HEK293 (cell line): ENCODE data around the gene SEC14L6.

Experiments
- EGR2 ChIP-seq: fragments of 450-650 bp; formaldehyde crosslinking; IDR thresholded peaks from 2 replicates; pipeline ENCODE4 v1.5.1; 2016; ENCODE audit warnings: low read depth, missing biosample characterization, missing genetic modification characterization
- FEZF1 ChIP-seq: fragments of 450-650 bp; formaldehyde crosslinking; IDR thresholded peaks from 2 replicates; pipeline ENCODE4 v1.5.1; 2016; ENCODE audit warnings: missing biosample characterization, missing genetic modification characterization
- KLF16 ChIP-seq: fragments of 450-650 bp; formaldehyde crosslinking; IDR thresholded peaks from 2 replicates; pipeline ENCODE4 v1.5.1; 2017; ENCODE audit warnings: missing biosample characterization, missing genetic modification characterization
- OVOL3 ChIP-seq: fragments of 450-650 bp; formaldehyde crosslinking; IDR thresholded peaks from 2 replicates; pipeline ENCODE4 v1.5.1; 2016; ENCODE audit warnings: missing biosample characterization, missing genetic modification characterization
- PRDM10 ChIP-seq: fragments of 450-650 bp; formaldehyde crosslinking; IDR thresholded peaks from 2 replicates; pipeline ENCODE4 v1.5.1; 2016; ENCODE audit warnings: missing biosample characterization, missing genetic modification characterization
- SCRT2 ChIP-seq: fragments of 450-650 bp; formaldehyde crosslinking; IDR thresholded peaks from 2 replicates; pipeline ENCODE4 v1.5.1; 2016; ENCODE audit warnings: missing biosample characterization, missing genetic modification characterization
- SP2 ChIP-seq: fragments of 450-650 bp; formaldehyde crosslinking; IDR thresholded peaks from 2 replicates; pipeline ENCODE4 v1.5.1; 2016; ENCODE audit warnings: missing biosample characterization, missing genetic modification characterization
- YY2 ChIP-seq: fragments of 450-650 bp; formaldehyde crosslinking; IDR thresholded peaks from 2 replicates; pipeline ENCODE4 v1.5.1; 2016; ENCODE audit warnings: missing biosample characterization, missing genetic modification characterization
- ZBTB1 ChIP-seq: fragments of 450-650 bp; formaldehyde crosslinking; IDR thresholded peaks from 2 replicates; pipeline ENCODE4 v1.5.1; 2016; ENCODE audit warnings: missing biosample characterization, missing genetic modification characterization
- ZFP69B ChIP-seq: fragments of 450-650 bp; formaldehyde crosslinking; IDR thresholded peaks from 2 replicates; pipeline ENCODE4 v1.5.1; 2016; ENCODE audit warnings: missing biosample characterization, missing genetic modification characterization
- ZNF112 ChIP-seq: fragments of 450-650 bp; formaldehyde crosslinking; IDR thresholded peaks from 2 replicates; pipeline ENCODE4 v1.5.0; 2017; ENCODE audit warnings: missing biosample characterization, missing genetic modification characterization
- ZNF155 ChIP-seq: fragments of 450-650 bp; formaldehyde crosslinking; IDR thresholded peaks from 2 replicates; pipeline ENCODE4 v1.5.1; 2016; ENCODE audit warnings: missing biosample characterization, missing genetic modification characterization
- ZNF16 ChIP-seq: fragments of 450-650 bp; formaldehyde crosslinking; IDR thresholded peaks from 2 replicates; pipeline ENCODE4 v1.5.1; 2016; ENCODE audit warnings: low read depth, missing biosample characterization, missing genetic modification characterization
- ZNF184 ChIP-seq: fragments of 450-650 bp; IDR thresholded peaks from 2 replicates; pipeline ENCODE4 v1.5.1; 2018; ENCODE audit warnings: missing biosample characterization, mild to moderate bottlenecking, missing genetic modification characterization
- ZNF214 ChIP-seq: fragments of 450-650 bp; formaldehyde crosslinking; IDR thresholded peaks from 2 replicates; pipeline ENCODE4 v1.5.1; 2017; ENCODE audit warnings: missing biosample characterization, mild to moderate bottlenecking, missing genetic modification characterization, borderline replicate concordance
- ZNF280D ChIP-seq: fragments of 450-650 bp; formaldehyde crosslinking; IDR thresholded peaks from 2 replicates; pipeline ENCODE4 v1.5.1; 2016; ENCODE audit warnings: missing biosample characterization, missing genetic modification characterization
- ZNF311 ChIP-seq: fragments of 450-650 bp; formaldehyde crosslinking; IDR thresholded peaks from 2 replicates; pipeline ENCODE4 v1.5.1; 2017; ENCODE audit warnings: missing biosample characterization, missing genetic modification characterization, borderline replicate concordance
- ZNF350 ChIP-seq: fragments of 450-650 bp; formaldehyde crosslinking; IDR thresholded peaks from 2 replicates; pipeline ENCODE4 v1.5.0; 2017; ENCODE audit warnings: missing biosample characterization, mild to moderate bottlenecking, missing genetic modification characterization
- ZNF391 ChIP-seq: fragments of 450-650 bp; formaldehyde crosslinking; IDR thresholded peaks from 2 replicates; pipeline ENCODE4 v1.5.1; 2016; ENCODE audit warnings: low read depth, missing biosample characterization, missing genetic modification characterization, borderline replicate concordance
- ZNF433 ChIP-seq: fragments of 450-650 bp; formaldehyde crosslinking; IDR thresholded peaks from 2 replicates; pipeline ENCODE4 v1.5.1; 2016; ENCODE audit warnings: missing biosample characterization, missing genetic modification characterization, low read depth
- ZNF560 ChIP-seq: fragments of 450-650 bp; formaldehyde crosslinking; IDR thresholded peaks from 2 replicates; pipeline ENCODE4 v1.5.1; 2017; ENCODE audit warnings: missing biosample characterization, missing genetic modification characterization, borderline replicate concordance
- ZNF580 ChIP-seq: fragments of 450-650 bp; formaldehyde crosslinking; IDR thresholded peaks from 2 replicates; pipeline ENCODE4 v1.5.1; 2016; ENCODE audit warnings: missing biosample characterization, missing genetic modification characterization
- ZNF596 ChIP-seq: fragments of 450-650 bp; IDR thresholded peaks from 2 replicates; pipeline ENCODE4 v1.5.0; 2018; ENCODE audit warnings: missing biosample characterization, mild to moderate bottlenecking, missing genetic modification characterization, moderate library complexity
- ZNF610 ChIP-seq: fragments of 450-650 bp; formaldehyde crosslinking; IDR thresholded peaks from 2 replicates; pipeline ENCODE4 v1.5.1; 2016; ENCODE audit warnings: missing biosample characterization, missing genetic modification characterization, borderline replicate concordance
- ZNF621 ChIP-seq: fragments of 450-650 bp; formaldehyde crosslinking; IDR thresholded peaks from 2 replicates; pipeline ENCODE4 v1.5.1; 2017; ENCODE audit warnings: missing biosample characterization, missing genetic modification characterization
- ZNF664 ChIP-seq: fragments of 450-650 bp; formaldehyde crosslinking; IDR thresholded peaks from 2 replicates; pipeline ENCODE4 v1.5.1; 2016; ENCODE audit warnings: missing biosample characterization, missing genetic modification characterization
- ZNF707 ChIP-seq: fragments of 450-650 bp; formaldehyde crosslinking; IDR thresholded peaks from 2 replicates; pipeline ENCODE4 v1.5.1; 2016; ENCODE audit warnings: missing biosample characterization, missing genetic modification characterization
- ZNF747 ChIP-seq: fragments of 450-650 bp; formaldehyde crosslinking; IDR thresholded peaks from 2 replicates; pipeline ENCODE4 v1.5.1; 2016; ENCODE audit warnings: missing biosample characterization, missing genetic modification characterization
- ZNF791 ChIP-seq: fragments of 450-650 bp; formaldehyde crosslinking; IDR thresholded peaks from 2 replicates; pipeline ENCODE4 v1.5.1; 2016; ENCODE audit warnings: missing biosample characterization, missing genetic modification characterization
- ZNF830 ChIP-seq: fragments of 450-650 bp; IDR thresholded peaks from 2 replicates; pipeline ENCODE4 v1.5.0; 2018; ENCODE audit warnings: missing biosample characterization, missing genetic modification characterization, low read depth, mild to moderate bottlenecking, moderate library complexity
- TF ChIP-seq, protein P1 (sequence below): fragments of 450-650 bp; formaldehyde crosslinking; IDR thresholded peaks from 2 replicates; pipeline ENCODE4 v1.5.1; 2017; ENCODE audit warnings: missing biosample characterization, missing genetic modification characterization
- TF ChIP-seq, protein P2 (sequence below): fragments of 450-650 bp; formaldehyde crosslinking; optimal IDR thresholded peaks from 2 replicates; pipeline ENCODE3; 2016; ENCODE audit warnings: missing biosample characterization, mild to moderate bottlenecking, missing genetic modification characterization

SEC14L6 gene

DNA sequence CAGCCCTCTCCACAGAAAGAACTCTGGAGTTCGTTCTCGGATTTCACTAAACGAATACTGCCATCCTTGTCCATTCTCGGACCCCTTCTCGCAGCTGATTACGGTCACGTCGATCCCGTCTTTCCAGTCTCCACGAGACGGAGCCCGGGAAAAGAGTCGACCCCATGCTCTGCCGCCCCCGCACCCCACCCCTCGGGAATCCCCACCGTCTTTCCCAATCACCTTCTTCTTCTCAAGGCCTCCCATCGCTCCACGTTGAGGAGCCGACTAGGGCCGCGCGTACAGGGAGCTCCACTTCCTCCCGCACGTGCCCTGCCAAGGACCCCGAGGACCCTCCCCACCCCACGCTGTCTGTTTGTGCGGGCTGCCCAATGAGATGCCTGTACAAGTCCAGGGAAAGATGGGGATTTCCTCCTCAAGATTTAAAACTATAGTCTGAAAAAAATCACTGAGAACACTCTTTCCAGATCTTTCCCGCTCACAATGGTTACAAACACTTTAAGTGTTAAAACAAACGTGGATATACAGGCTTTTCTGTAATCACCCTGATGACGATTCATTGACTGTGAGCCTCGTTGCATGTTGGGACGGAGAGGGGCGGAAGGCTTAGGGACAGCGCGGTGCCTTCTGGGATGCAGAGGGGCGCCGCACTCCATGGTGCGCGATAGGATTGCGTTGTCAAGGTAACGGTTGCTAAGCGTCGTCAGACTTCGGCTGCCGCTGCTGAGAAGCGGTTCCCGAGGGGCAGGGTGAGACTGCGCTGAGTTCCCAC lies 45.2 kb upstream of the SEC14L6 start, which contains the start of gene PES1 (continued):
- TF ChIP-seq ZNF610 (tag by site-specific recombination) = 0 out of 2 replicates have a peak, but pooled peaks have one; percentile 54
- no peak for TF ChIP-seq ZNF16 (tag by site-specific recombination)
- TF ChIP-seq ZNF560 (tag by site-specific recombination) = no peak
- TF ChIP-seq ZNF830 (tag by site-specific recombination) = no peak
- TF ChIP-seq ZNF280D (tag by site-specific recombination) = no peak
- no peak for TF ChIP-seq ZNF391 (tag by site-specific recombination)
- no peak for TF ChIP-seq SCRT2 (tag by site-specific recombination)
- TF ChIP-seq ZNF433 (tag by site-specific recombination) = no peak
- TF ChIP-seq KLF16 (tag by site-specific recombination) = peak; percentile 31; the same call in 1 of the 2 replicates
- TF ChIP-seq ZNF664 (tag by site-specific recombination) = no peak
- TF ChIP-seq OVOL3 (tag by site-specific recombination) = no peak
- 0 out of 2 replicates have a peak, but pooled peaks have one; percentile 50 for TF ChIP-seq ZFP69B (tag by site-specific recombination)
- TF ChIP-seq FEZF1 (tag by site-specific recombination) = no peak
- no peak for TF ChIP-seq ZNF747
- peak; percentile 43 for TF ChIP-seq PRDM10 (tag by site-specific recombination)
- TF ChIP-seq, protein P1, sequence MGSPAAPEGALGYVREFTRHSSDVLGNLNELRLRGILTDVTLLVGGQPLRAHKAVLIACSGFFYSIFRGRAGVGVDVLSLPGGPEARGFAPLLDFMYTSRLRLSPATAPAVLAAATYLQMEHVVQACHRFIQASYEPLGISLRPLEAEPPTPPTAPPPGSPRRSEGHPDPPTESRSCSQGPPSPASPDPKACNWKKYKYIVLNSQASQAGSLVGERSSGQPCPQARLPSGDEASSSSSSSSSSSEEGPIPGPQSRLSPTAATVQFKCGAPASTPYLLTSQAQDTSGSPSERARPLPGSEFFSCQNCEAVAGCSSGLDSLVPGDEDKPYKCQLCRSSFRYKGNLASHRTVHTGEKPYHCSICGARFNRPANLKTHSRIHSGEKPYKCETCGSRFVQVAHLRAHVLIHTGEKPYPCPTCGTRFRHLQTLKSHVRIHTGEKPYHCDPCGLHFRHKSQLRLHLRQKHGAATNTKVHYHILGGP = no peak
- no peak for TF ChIP-seq ZNF707 (tag by site-specific recombination)
- TF ChIP-seq SP2 (tag by site-specific recombination) = peak; percentile 58
- TF ChIP-seq ZNF621 (tag by site-specific recombination) = no peak
- TF ChIP-seq ZNF155 = no peak
- TF ChIP-seq ZNF791 = no peak
- TF ChIP-seq ZNF112 = no peak
- TF ChIP-seq EGR2 (tag by site-specific recombination) = peak; percentile 71
- TF ChIP-seq ZNF596 = no peak
- no peak for TF ChIP-seq ZNF214 (tag by site-specific recombination)
- TF ChIP-seq ZNF580 (tag by site-specific recombination) = peak; percentile 82
- TF ChIP-seq, protein P2, sequence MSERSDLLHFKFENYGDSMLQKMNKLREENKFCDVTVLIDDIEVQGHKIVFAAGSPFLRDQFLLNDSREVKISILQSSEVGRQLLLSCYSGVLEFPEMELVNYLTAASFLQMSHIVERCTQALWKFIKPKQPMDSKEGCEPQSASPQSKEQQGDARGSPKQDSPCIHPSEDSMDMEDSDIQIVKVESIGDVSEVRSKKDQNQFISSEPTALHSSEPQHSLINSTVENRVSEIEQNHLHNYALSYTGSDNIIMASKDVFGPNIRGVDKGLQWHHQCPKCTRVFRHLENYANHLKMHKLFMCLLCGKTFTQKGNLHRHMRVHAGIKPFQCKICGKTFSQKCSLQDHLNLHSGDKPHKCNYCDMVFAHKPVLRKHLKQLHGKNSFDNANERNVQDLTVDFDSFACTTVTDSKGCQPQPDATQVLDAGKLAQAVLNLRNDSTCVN (tag by site-specific recombination) = peak; percentile 72
- TF ChIP-seq ZNF311 = no peak
- TF ChIP-seq YY2 (tag by site-specific recombination) = peak; percentile 74; the same call in 1 of the 2 replicates
- no peak for TF ChIP-seq ZNF350 (tag by site-specific recombination)
- no peak for TF ChIP-seq ZBTB1 (tag by site-specific recombination)
- no peak for TF ChIP-seq ZNF184 (tag by site-specific recombination)
